Aorta (tissue), 5 donors: Measurements from ENCODE around the gene LYPLA2. TPM values are rescaled to one million over a fixed set of nuclear protein-coding genes. Genes with fewer than 3 reads are reported as not detected.

Source experiments
- ATAC-seq: fragments of 200-7000 bp; cut with Tn5 transposase; one replicate; pipeline ENCODE4 v1.9.1; 2022; ENCODE audit warnings: moderate library complexity; ENCODE audit not compliant: low FRiP score
- DNase-seq, 2 donors: peaks; one replicate each; pipeline ENCODE4 v3.0.0-alpha.2; 2020
- H3K27ac ChIP-seq, 2 donors: one replicate each; pipeline ENCODE4 v1.5.1; 2013; ENCODE audit warnings: low read length in 2 of 2, mild to moderate bottlenecking in 2 of 2, moderate library complexity in 2 of 2, control low read depth in 1 of 2, inconsistent platforms in 1 of 2, low read depth in 1 of 2
- H3K27me3 ChIP-seq, 2 donors: one replicate each; pipeline ENCODE4 v1.6.1; 2013; ENCODE audit warnings: control low read depth in 1 of 2, low read length in 1 of 2, mild to moderate bottlenecking in 1 of 2, moderate library complexity in 1 of 2; ENCODE audit not compliant: insufficient read depth in 2 of 2, control insufficient read depth in 1 of 2
- H3K36me3 ChIP-seq, 2 donors: one replicate each; pipeline ENCODE4 v1.6.1; 2013; ENCODE audit warnings: control low read depth in 1 of 2, low read length in 1 of 2, mild to moderate bottlenecking in 1 of 2; ENCODE audit not compliant: insufficient read depth in 2 of 2, control insufficient read depth in 1 of 2
- H3K4me1 ChIP-seq, 2 donors: one replicate each; pipeline ENCODE4 v1.6.1; 2013; ENCODE audit warnings: low read length in 2 of 2, control low read depth in 1 of 2, mild to moderate bottlenecking in 1 of 2, moderate library complexity in 1 of 2; ENCODE audit not compliant: insufficient read depth in 2 of 2, control insufficient read depth in 1 of 2
- H3K4me3 ChIP-seq, 2 donors: one replicate each; pipeline ENCODE4 v1.5.1; 2013; ENCODE audit warnings: low read length in 2 of 2, control low read depth in 1 of 2, mild to moderate bottlenecking in 1 of 2
- H3K9me3 ChIP-seq: one replicate; pipeline ENCODE4 v1.6.1; 2013; ENCODE audit warnings: mild to moderate bottlenecking, low read length; ENCODE audit not compliant: control insufficient read depth
- WGBS, 2 donors: extraction: QIAGEN DNeasy Blood & Tissue Kit; methylation state at CpG; one replicate each; pipeline ENCODE4 v1.1.7; 2013; 5-methylcytosine and 5-hydroxymethylcytosine counted together
- intact Hi-C, 2 donors: fragments of 100-400 bp; cut with DNase I; formaldehyde crosslinking; loops; one replicate each; pipeline versions ENCODE4 v1.14.2 to v1.15.0; 2022
- polyA plus RNA-seq, 2 donors: library from polyadenylated mRNA; stranded (reverse); fragments of 200-250 nt; gene quantifications; one replicate each; pipeline ENCODE4 v1.2.3, GENCODE V29; 2013
- total RNA-seq, 2 donors: library from RNA; stranded (reverse); fragmentation: NEBNext Ultra II Directional; extraction: Animal tissue kit (Norgen Biotek cat#: 25700); gene quantifications; one replicate each; pipeline ENCODE4 v1.2.1, GENCODE V29; 2021
- donor health status: healthy with polysubstance abuse.
- donor health status: Bipolar disorder and iron deficiency.
- donor health status: DM: no; HTN: no; CAD: no.
- donor health status: DM: no; HTN: no; CAD: no.
- donor health status: DM: yes; HTN: yes; CAD: no.

LYPLA2 gene
- total and polyA plus RNA-seq, 4 donors = 17.3 to 32.5 (median 30.6) TPM

- H3K4me3 ChIP-seq = no peak overlapping the region
- intact Hi-C loops = no loop called here
- no peak for DNase-seq
- no peaks in the 10 kb centered on the region for H3K27me3 ChIP-seq
- H3K36me3 ChIP-seq = peaks cover 18 to 21% of the 10 kb centered on the region in 2 donors
- 65 to 71% methylated on average over 4 of the region's 4 CpGs for WGBS, 2 donors
- no peak overlapping the region for H3K27ac ChIP-seq
- no peaks in the 10 kb centered on the region for H3K4me1 ChIP-seq
- no peak for ATAC-seq
- H3K9me3 ChIP-seq = no peaks in the 10 kb centered on the region
Measured at GRCh38 chr1:23751815-23752200, 39.1 kb upstream of the LYPLA2 start.

GRCh38 chr1:23752909-23753308, 38.0 kb upstream of the LYPLA2 start:
- Histone ChIP-seq H3K9me3 (no peaks in the 10 kb centered on the region), H3K4me1 (no peaks in the 10 kb centered on the region), H3K4me3 (no peak overlapping the region), H3K36me3 (peaks cover 20 to 21% of the 10 kb centered on the region in 2 donors), H3K27ac (no peak overlapping the region), H3K27me3 (no peaks in the 10 kb centered on the region)
- 87 to 88% methylated on average over 1 of the region's 1 CpG for WGBS, 2 donors
- intact Hi-C loops = no loop called here
- DNase-seq (no peak), ATAC-seq (no peak)

- Histone ChIP-seq H3K27ac (no peak overlapping the region), H3K27me3 (no peaks in the 10 kb centered on the region), H3K4me1 (no peaks in the 10 kb centered on the region), H3K9me3 (no peaks in the 10 kb centered on the region), H3K36me3 (peaks cover 20 to 22% of the 10 kb centered on the region in 2 donors), H3K4me3 (no peak overlapping the region)
- no peak for DNase-seq
- intact Hi-C loops = no loop called here
- 87 to 91% methylated on average over 3 of the region's 3 CpGs for WGBS, 2 donors
- no peak for ATAC-seq
Measured at GRCh38 chr1:23756676-23757075, 34.3 kb upstream of the LYPLA2 start.

DNA sequence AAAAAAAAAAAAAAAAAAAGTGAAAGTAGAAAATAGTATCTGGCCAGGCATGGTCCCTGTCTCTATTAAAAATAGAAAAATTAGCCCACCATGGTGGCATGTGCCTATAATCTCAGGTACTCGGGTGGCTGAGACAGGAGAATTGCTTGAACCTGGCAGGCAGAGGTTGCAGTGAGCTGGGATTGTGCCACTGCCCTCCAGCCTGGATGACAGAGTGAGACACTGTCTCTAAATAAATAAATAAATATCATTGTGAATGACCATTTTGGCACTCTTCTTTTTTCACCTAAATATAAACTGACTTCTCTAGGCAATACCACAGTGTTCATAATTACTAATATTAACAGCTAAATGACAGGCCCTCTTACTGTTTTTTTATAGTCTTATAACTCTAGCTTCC, 33.1 kb upstream of the LYPLA2 start:
- Histone ChIP-seq H3K27me3 (no peaks in the 10 kb centered on the region), H3K4me3 (no peak overlapping the region), H3K9me3 (no peaks in the 10 kb centered on the region), H3K36me3 (peaks cover 19% of the 10 kb centered on the region in 2 donors), H3K4me1 (no peaks in the 10 kb centered on the region), H3K27ac (no peak overlapping the region)
- 88 to 91% methylated on average over 1 of the region's 1 CpG for WGBS, 2 donors
- DNase-seq (no peak), ATAC-seq (no peak)
- intact Hi-C loops = no loop called here

DNA sequence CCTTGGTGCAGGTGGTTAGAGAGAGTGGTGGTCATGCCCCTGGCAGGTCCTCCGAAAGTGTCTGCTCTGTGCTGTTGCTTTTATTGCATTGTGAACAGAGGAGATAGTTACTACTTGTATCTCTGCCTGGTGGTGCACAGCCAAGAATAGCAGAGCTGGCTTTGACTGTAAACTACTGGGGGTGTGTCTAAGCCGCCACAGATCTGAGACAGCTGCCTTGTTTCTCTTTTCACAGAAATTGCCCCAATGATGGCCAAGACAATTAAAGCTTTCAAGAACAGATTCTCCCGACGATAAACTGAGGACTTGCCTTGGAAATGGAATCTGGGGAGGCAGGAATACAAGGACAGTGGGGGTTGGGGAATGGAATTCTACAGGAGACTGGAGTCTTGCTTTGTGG, 31.7 kb upstream of the LYPLA2 start:
- Histone ChIP-seq H3K9me3 (no peaks in the 10 kb centered on the region), H3K4me1 (no peaks in the 10 kb centered on the region), H3K4me3 (no peak overlapping the region), H3K36me3 (peaks cover 14% of the 10 kb centered on the region in 2 donors), H3K27me3 (no peaks in the 10 kb centered on the region), H3K27ac (no peak overlapping the region)
- ATAC-seq (no peak), DNase-seq (no peak)
- WGBS, 2 donors = 26 to 34% methylated on average over 4 of the region's 4 CpGs
- intact Hi-C loops = no loop called here

- no peak for DNase-seq
- Histone ChIP-seq H3K4me1 (no peaks in the 10 kb centered on the region), H3K27ac (no peak overlapping the region), H3K9me3 (no peaks in the 10 kb centered on the region), H3K36me3 (peaks cover 4 to 7% of the 10 kb centered on the region in 2 donors), H3K4me3 (no peak overlapping the region), H3K27me3 (no peaks in the 10 kb centered on the region)
- no peak for ATAC-seq
- intact Hi-C loops = no loop called here
- 81 to 83% methylated on average over 7 of the region's 7 CpGs for WGBS, 2 donors
Measured at GRCh38 chr1:23763041-23763577, 27.8 kb upstream of the LYPLA2 start.

- DNase-seq (no peak), ATAC-seq (no peak)
- Histone ChIP-seq H3K36me3 (no peaks in the 10 kb centered on the region), H3K9me3 (no peaks in the 10 kb centered on the region), H3K27me3 (no peaks in the 10 kb centered on the region), H3K4me1 (no peaks in the 10 kb centered on the region), H3K27ac (no peak overlapping the region), H3K4me3 (no peak overlapping the region)
- WGBS, 2 donors = 76 to 82% methylated on average over 5 of the region's 5 CpGs
- intact Hi-C loops = no loop called here
Measured at GRCh38 chr1:23768733-23769132, 22.2 kb upstream of the LYPLA2 start.

DNA sequence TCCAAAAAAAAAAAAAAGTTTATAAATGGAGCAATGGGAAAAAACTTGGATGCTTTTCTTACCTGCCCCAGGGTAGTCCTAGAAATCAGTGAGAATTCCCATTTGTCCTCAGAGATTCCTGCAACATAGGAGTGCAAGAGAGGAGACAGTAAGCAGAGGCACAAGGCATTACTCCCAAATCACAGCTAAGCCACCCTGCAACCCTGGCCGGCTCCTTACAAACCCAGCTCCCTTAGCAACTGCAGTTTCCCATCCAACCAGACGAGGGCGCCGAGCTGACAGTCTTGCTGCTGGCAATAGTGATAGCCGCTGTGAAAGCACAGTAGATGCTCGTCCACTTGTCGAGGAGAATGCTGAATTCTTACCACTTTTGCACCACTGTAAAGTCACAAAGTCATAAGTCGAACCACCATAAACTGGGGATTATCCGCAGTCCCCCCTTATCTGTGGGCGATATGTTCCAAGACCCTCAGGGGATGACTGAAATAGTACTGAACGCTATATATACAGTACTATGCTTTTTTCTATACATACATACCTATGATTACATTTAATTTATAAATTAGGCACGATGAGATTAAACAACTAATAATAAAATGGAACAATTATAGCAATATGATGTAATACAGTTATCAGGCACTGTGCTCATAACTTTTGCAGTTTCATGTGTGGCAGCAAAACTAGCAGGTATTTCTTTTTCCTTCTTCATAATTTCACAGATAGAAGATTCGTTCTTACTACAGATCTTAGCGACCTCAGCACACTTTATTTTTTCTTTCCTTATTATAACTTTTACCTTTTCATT, 18.7 kb upstream of the LYPLA2 start:
- H3K9me3 ChIP-seq = no peaks in the 10 kb centered on the region
- intact Hi-C loops = loop anchor here (2.0 to 10.0 kb wide), 2 partner anchors 93 to 145 kb away; partner anchors contain the start of gene FUCA1 (in 1 of the 2)
- no peaks in the 10 kb centered on the region for H3K4me1 ChIP-seq
- peak; percentile 88 for ATAC-seq
- H3K27me3 ChIP-seq = no peaks in the 10 kb centered on the region
- 9 to 10% methylated on average over 14 of the region's 14 CpGs for WGBS, 2 donors
- no peak overlapping the region for H3K27ac ChIP-seq
- DNase-seq = peak; percentile 90 to 96
- H3K4me3 ChIP-seq = no peak overlapping the region
- H3K36me3 ChIP-seq = no peaks in the 10 kb centered on the region

GRCh38 chr1:23772854-23773242, 18.1 kb upstream of the LYPLA2 start:
- Histone ChIP-seq H3K27ac (no peak overlapping the region), H3K4me3 (no peak overlapping the region), H3K27me3 (no peaks in the 10 kb centered on the region), H3K4me1 (no peaks in the 10 kb centered on the region), H3K36me3 (no peaks in the 10 kb centered on the region), H3K9me3 (no peaks in the 10 kb centered on the region)
- no peak for DNase-seq
- intact Hi-C loops = loop anchor here (2.0 to 10.0 kb wide), 2 partner anchors 92 to 144 kb away; partner anchors contain the start of gene FUCA1 (in 1 of the 2)
- ATAC-seq = no peak
- 88 to 89% methylated on average over 10 of the region's 10 CpGs for WGBS, 2 donors
